Esophagus muscularis mucosa (tissue), 4 donors: ENCODE results near the gene RNU6-9. TPM values are rescaled to one million over a fixed set of nuclear protein-coding genes. Genes with fewer than 3 reads are reported as not detected.

Source experiments
- DNase-seq: peaks from one replicate; pipeline ENCODE4 v3.0.0-alpha.2; 2017; ENCODE audit errors: extremely low spot score
- H3K27ac ChIP-seq, 4 donors: fragments of 200-600 bp; sonication (generic); replicated peaks in 1 of 4; 1 replicate in 3 of 4; 2 replicates in 1 of 4; pipeline ENCODE4 v1.5.1; 2016 to 2019; ENCODE audit warnings: mild to moderate bottlenecking in 1 of 4
- H3K27me3 ChIP-seq, 4 donors: fragments of 200-600 bp; sonication (generic); one replicate each; pipeline versions ENCODE4 v1.5.1 to v1.6.0; 2016 to 2019
- H3K36me3 ChIP-seq, 4 donors: fragments of 200-600 bp; sonication (generic); one replicate each; pipeline ENCODE4 v1.5.1; 2016 to 2019
- H3K4me1 ChIP-seq, 4 donors: fragments of 200-600 bp; sonication (generic); one replicate each; pipeline ENCODE4 v1.5.1; 2016 to 2019
- H3K4me3 ChIP-seq, 4 donors: fragments of 200-600 bp; sonication (generic); 1 replicate in 2 of 4; 2 replicates in 2 of 4; pipeline ENCODE4 v1.5.1; 2016 to 2019; ENCODE audit warnings: mild to moderate bottlenecking in 4 of 4, moderate library complexity in 1 of 4
- H3K9me3 ChIP-seq, 4 donors: fragments of 200-600 bp; sonication (generic); 1 replicate in 3 of 4; 2 replicates in 1 of 4; pipeline ENCODE4 v1.5.1; 2016 to 2019
- CTCF ChIP-seq, 3 experiments: fragments of 200-600 bp in 2 of 3; fragments of 450-650 bp in 1 of 3; sonication (generic) in 2 of 3; IDR thresholded peaks; one replicate each; pipeline ENCODE4 v1.5.1; 2017 to 2019; ENCODE audit warnings: antibody characterized with exemption in 3 of 3, mild to moderate bottlenecking in 2 of 3, moderate library complexity in 1 of 3
- EP300 ChIP-seq: sonication (generic); formaldehyde crosslinking; IDR thresholded peaks from one replicate; pipeline ENCODE4 v1.6.1; 2017; ENCODE audit warnings: antibody characterized with exemption
- POLR2A ChIP-seq: fragments of 450-650 bp; IDR thresholded peaks from one replicate; pipeline ENCODE4 v1.6.1; 2017; ENCODE audit warnings: antibody characterized with exemption, moderate library complexity, mild to moderate bottlenecking, low read depth
- POLR2AphosphoS5 ChIP-seq, 2 donors: sonication (generic); formaldehyde crosslinking; IDR thresholded peaks; one replicate each; pipeline ENCODE4 v1.6.1; 2017; ENCODE audit warnings: antibody characterized with exemption in 2 of 2
- WGBS: methylation state at CpG from one replicate; pipeline ENCODE4 v1.1.5; 2018; 5-methylcytosine and 5-hydroxymethylcytosine counted together
- intact Hi-C: fragments of 100-400 bp; cut with DNase I; formaldehyde crosslinking; loops from one replicate; pipeline ENCODE4 v1.15.1; 2023
- total RNA-seq, 4 donors: library from RNA; depleted of rRNA; stranded (reverse); fragments of >200 nt; gene quantifications; one replicate each; pipeline versions ENCODE4 v1.1.0 to v1.2.1, GENCODE V29; 2016

Gene RNU6-9
- total RNA-seq, 4 donors from 2014 or later = not detected

GRCh38 chr19:855566-856120 is 37.6 kb upstream of the RNU6-9 start:
- Histone ChIP-seq H3K9me3 (no peaks in the 10 kb centered on the region), H3K36me3 (no peaks in the 10 kb centered on the region), H3K4me3 (no peak overlapping the region), H3K4me1 (peaks cover 11 to 36% (median 30%) of the 10 kb centered on the region in 4 donors), H3K27ac (no peak overlapping the region), H3K27me3 (peaks cover 0 to 84% (median 31%) of the 10 kb centered on the region in 4 donors)
- 73% methylated on average over 27 of the region's 40 CpGs for WGBS
- DNase-seq = no peak
- intact Hi-C loops = no loop called here
- TF ChIP-seq POLR2AphosphoS5 (IDR thresholded peaks at IDR 0.05) (no peak), EP300 (no peak), POLR2A (no peak), CTCF (IDR thresholded peaks at IDR 0.05) (no peak)

- Histone ChIP-seq H3K4me3 (no peak overlapping the region), H3K27me3 (peaks cover 0 to 88% (median 31%) of the 10 kb centered on the region in 4 donors), H3K27ac (peak overlapping the region in 2 of 4 donors; percentile 65 to 79), H3K36me3 (no peaks in the 10 kb centered on the region), H3K4me1 (peaks cover 11 to 36% (median 35%) of the 10 kb centered on the region in 4 donors), H3K9me3 (no peaks in the 10 kb centered on the region)
- intact Hi-C loops = loop anchor here (2.0 kb wide), 1 partner anchor 63 kb away; no protein-coding TSS in a partner anchor
- DNase-seq = no peak
- 92% methylated on average over 9 of the region's 9 CpGs for WGBS
- TF ChIP-seq POLR2A = no peak
- TF ChIP-seq EP300 = no peak
- TF ChIP-seq CTCF (IDR thresholded peaks at IDR 0.05) = no peak
- no peak for TF ChIP-seq POLR2AphosphoS5 (IDR thresholded peaks at IDR 0.05)
Measured at GRCh38 chr19:858284-858683, 35.0 kb upstream of the RNU6-9 start.

- TF ChIP-seq EP300 (no peak), POLR2AphosphoS5 (IDR thresholded peaks at IDR 0.05) (peak; percentile 27 to 85), POLR2A (peak; percentile 56), CTCF (IDR thresholded peaks at IDR 0.05) (no peak)
- peaks cover 16 to 45% (median 42%) of the 10 kb centered on the region in 4 donors for H3K4me1 ChIP-seq
- H3K36me3 ChIP-seq = no peaks in the 10 kb centered on the region
- H3K4me3 ChIP-seq = peak within 1 kb of the TSS; percentile 47 to 63 (median 48)
- H3K9me3 ChIP-seq = no peaks in the 10 kb centered on the region
- 49% methylated on average over 12 of the region's 24 CpGs for WGBS
- peak within 1 kb of the TSS; percentile 58 to 79 (median 66) for H3K27ac ChIP-seq
- peaks cover 0 to 83% (median 29%) of the 10 kb centered on the region in 4 donors for H3K27me3 ChIP-seq
- intact Hi-C loops = loop anchor here (2.0 kb wide), 1 partner anchor 62 kb away; no protein-coding TSS in a partner anchor
- no peak for DNase-seq
Measured at GRCh38 chr19:858868-859843, 34.1 kb upstream of the RNU6-9 start, which contains the start of gene CFD. Gene CFD, plus strand, starts transcription at chr19:859664. Its CDS starts 26 bp downstream, at chr19:859690.

- no peak for DNase-seq
- Histone ChIP-seq H3K27me3 (peaks cover 0 to 64% (median 29%) of the 10 kb centered on the region in 4 donors), H3K4me1 (peaks cover 16 to 46% (median 44%) of the 10 kb centered on the region in 4 donors), H3K4me3 (peak overlapping the region; percentile 47 to 63 (median 48)), H3K9me3 (no peaks in the 10 kb centered on the region), H3K27ac (no peak overlapping the region), H3K36me3 (no peaks in the 10 kb centered on the region)
- TF ChIP-seq POLR2A = no peak
- no peak for TF ChIP-seq POLR2AphosphoS5 (IDR thresholded peaks at IDR 0.05)
- TF ChIP-seq CTCF (IDR thresholded peaks at IDR 0.05) = no peak
- no peak for TF ChIP-seq EP300
- intact Hi-C loops = loop anchor here (5.0 to 10.0 kb wide), 3 partner anchors 56 to 194 kb away; partner anchors contain the start of gene WDR18
- WGBS = 43% methylated on average over 5 of the region's 35 CpGs
Measured at GRCh38 chr19:861141-861755, 32.0 kb upstream of the RNU6-9 start.
